Measurements from ENCODE around the gene HADHA.
"Not testable (repeated sequence)": the region's sequence is repeated elsewhere in the genome, so short reads cannot be mapped to it uniquely, and the experiment has no call there.

HADHA gene

GRCh38 chr2:26269571-26270158 is 25.2 kb upstream of the HADHA start:
- in situ Hi-C loops (cut with MboI; ENCODE audit: low sequenced_read_pairs, unreplicated experiment) = no loop called here
- TF ChIP-seq, protein P1, sequence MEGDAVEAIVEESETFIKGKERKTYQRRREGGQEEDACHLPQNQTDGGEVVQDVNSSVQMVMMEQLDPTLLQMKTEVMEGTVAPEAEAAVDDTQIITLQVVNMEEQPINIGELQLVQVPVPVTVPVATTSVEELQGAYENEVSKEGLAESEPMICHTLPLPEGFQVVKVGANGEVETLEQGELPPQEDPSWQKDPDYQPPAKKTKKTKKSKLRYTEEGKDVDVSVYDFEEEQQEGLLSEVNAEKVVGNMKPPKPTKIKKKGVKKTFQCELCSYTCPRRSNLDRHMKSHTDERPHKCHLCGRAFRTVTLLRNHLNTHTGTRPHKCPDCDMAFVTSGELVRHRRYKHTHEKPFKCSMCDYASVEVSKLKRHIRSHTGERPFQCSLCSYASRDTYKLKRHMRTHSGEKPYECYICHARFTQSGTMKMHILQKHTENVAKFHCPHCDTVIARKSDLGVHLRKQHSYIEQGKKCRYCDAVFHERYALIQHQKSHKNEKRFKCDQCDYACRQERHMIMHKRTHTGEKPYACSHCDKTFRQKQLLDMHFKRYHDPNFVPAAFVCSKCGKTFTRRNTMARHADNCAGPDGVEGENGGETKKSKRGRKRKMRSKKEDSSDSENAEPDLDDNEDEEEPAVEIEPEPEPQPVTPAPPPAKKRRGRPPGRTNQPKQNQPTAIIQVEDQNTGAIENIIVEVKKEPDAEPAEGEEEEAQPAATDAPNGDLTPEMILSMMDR (IDR thresholded peaks at IDR 0.05; ENCODE audit: borderline replicate concordance, control extremely low read depth, extremely low read depth, insufficient read depth, missing control alignments) = no peak
- peak; percentile 44 for DNase-seq (ENCODE audit: low spot score)

GRCh38 chr2:26268670-26269385 is 24.4 kb upstream of the HADHA start:
- in situ Hi-C loops (cut with MboI; ENCODE audit: low sequenced_read_pairs, unreplicated experiment); DNase-seq (ENCODE audit: low spot score): not testable (repeated sequence)

GRCh38 chr2:26268213-26268612 is 23.8 kb upstream of the HADHA start:
- DNase-seq (ENCODE audit: low spot score) = no peak
- in situ Hi-C loops (cut with MboI; ENCODE audit: low sequenced_read_pairs, unreplicated experiment) = no loop called here
- TF ChIP-seq, protein P1 (IDR thresholded peaks at IDR 0.05; ENCODE audit: borderline replicate concordance, control extremely low read depth, extremely low read depth, insufficient read depth, missing control alignments) = no peak

GRCh38 chr2:26258836-26259235 is 14.4 kb upstream of the HADHA start:
- DNase-seq (ENCODE audit: low spot score); in situ Hi-C loops (cut with MboI; ENCODE audit: low sequenced_read_pairs, unreplicated experiment): not testable (repeated sequence)

- in situ Hi-C loops (cut with MboI; ENCODE audit: low sequenced_read_pairs, unreplicated experiment) = no loop called here
- DNase-seq (ENCODE audit: low spot score) = no peak
These were observed 11.4 kb upstream of the HADHA start for GRCh38 chr2:26255759-26256384.

GRCh38 chr2:26251893-26252292 is 7.5 kb upstream of the HADHA start:
- TF ChIP-seq, protein P1 (IDR thresholded peaks at IDR 0.05; ENCODE audit: borderline replicate concordance, control extremely low read depth, extremely low read depth, insufficient read depth, missing control alignments) = no peak
- DNase-seq (ENCODE audit: low spot score) = no peak
- in situ Hi-C loops (cut with MboI; ENCODE audit: low sequenced_read_pairs, unreplicated experiment) = no loop called here

More at GRCh38 chr2:26255759-26256384, 11.4 kb upstream of the HADHA start:
- TF ChIP-seq, protein P1 (IDR thresholded peaks at IDR 0.05; ENCODE audit: borderline replicate concordance, control extremely low read depth, extremely low read depth, insufficient read depth, missing control alignments) = no peak

DNA sequence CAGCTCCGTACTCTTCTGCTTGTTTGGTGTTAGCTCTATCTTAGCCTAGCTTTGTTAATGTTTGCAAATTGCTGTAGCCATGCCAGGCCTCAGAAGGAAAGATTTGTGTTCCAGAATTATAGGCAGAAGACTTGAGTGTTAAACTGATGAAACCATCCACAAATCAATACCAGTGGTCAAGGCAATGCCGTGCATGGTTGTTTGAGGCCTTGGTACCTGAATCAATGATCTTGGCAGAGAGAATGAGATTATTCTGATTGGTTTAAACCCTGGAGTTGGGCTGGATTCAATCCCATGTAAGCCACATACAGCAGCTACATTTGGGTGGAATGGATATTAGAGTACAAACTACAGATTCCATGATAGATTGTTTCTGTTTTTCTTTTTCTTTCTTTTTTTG is 5.2 kb upstream of the HADHA start:
- DNase-seq (ENCODE audit: low spot score) = no peak

More for the DNA sequence above, 5.2 kb upstream of the HADHA start:
- TF ChIP-seq, protein P1 (IDR thresholded peaks at IDR 0.05; ENCODE audit: borderline replicate concordance, control extremely low read depth, extremely low read depth, insufficient read depth, missing control alignments) = no peak
- in situ Hi-C loops (cut with MboI; ENCODE audit: low sequenced_read_pairs, unreplicated experiment) = no loop called here
